ENCODE results near the gene ZC3H11A. TPM values are rescaled to one million over a fixed set of nuclear protein-coding genes. Genes with fewer than 3 reads are reported as not detected.

ZC3H11A gene
- total RNA-seq, 4 donors from 2014 or later: 99.8 to 153 (median 110) TPM

DNA sequence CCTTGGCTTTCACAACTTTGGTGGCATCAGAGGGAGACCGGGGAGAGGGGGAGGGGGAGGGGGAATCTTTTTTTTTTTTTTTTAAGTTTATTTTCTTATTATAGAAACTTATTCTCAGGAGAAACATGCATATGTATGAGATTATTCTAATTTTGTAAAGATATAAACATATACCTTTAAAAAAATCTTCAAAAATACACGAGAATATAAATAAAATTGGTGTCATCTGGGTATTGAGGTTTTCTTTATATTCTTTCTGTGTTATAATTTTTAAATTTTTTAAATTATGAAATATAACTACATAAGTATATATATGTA, 47.1 kb downstream of the ZC3H11A start:
- Histone ChIP-seq H3K27me3 (no peaks in the 10 kb centered on the region), H3K4me1 (no peaks in the 10 kb centered on the region), H3K4me3 (no peak overlapping the region), H3K9me3 (no peaks in the 10 kb centered on the region), H3K36me3 (peaks cover 81% of the 10 kb centered on the region), H3K27ac (no peak overlapping the region)
- TF ChIP-seq, protein P1, sequence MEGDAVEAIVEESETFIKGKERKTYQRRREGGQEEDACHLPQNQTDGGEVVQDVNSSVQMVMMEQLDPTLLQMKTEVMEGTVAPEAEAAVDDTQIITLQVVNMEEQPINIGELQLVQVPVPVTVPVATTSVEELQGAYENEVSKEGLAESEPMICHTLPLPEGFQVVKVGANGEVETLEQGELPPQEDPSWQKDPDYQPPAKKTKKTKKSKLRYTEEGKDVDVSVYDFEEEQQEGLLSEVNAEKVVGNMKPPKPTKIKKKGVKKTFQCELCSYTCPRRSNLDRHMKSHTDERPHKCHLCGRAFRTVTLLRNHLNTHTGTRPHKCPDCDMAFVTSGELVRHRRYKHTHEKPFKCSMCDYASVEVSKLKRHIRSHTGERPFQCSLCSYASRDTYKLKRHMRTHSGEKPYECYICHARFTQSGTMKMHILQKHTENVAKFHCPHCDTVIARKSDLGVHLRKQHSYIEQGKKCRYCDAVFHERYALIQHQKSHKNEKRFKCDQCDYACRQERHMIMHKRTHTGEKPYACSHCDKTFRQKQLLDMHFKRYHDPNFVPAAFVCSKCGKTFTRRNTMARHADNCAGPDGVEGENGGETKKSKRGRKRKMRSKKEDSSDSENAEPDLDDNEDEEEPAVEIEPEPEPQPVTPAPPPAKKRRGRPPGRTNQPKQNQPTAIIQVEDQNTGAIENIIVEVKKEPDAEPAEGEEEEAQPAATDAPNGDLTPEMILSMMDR (IDR thresholded peaks at IDR 0.05): no peak
- no peak for TF ChIP-seq POLR2AphosphoS5 (IDR thresholded peaks at IDR 0.05)
- TF ChIP-seq POLR2A (IDR thresholded peaks at IDR 0.05): no peak
- TF ChIP-seq EP300 (IDR thresholded peaks at IDR 0.05): no peak
- DNase-seq (ENCODE audit: low spot score in 2 of 2): no peak
- 88% methylated on average over 2 of the region's 2 CpGs for WGBS

DNA sequence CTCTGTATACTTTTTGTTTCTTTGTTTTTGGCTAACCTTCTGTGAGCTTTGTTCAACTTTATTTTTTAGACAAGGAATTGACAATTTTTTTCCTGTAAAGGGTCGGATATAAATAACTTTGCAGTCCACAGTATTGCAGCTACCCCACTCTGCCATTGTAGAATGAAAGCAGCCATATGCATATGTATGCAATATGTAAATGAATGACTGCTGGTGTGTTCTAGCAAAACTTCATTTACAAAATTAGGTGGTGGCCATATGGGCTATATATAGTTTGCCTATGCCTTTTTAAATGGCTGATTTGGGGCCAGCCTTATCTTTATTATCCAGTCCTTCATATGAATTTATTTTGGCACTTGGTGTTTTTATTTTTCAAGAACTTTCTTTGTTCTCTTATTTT, 48.0 kb downstream of the ZC3H11A start:
- no peak overlapping the region for H3K27ac ChIP-seq
- H3K27me3 ChIP-seq: no peaks in the 10 kb centered on the region
- H3K9me3 ChIP-seq: no peaks in the 10 kb centered on the region
- DNase-seq (ENCODE audit: low spot score in 2 of 2): no peak
- peaks cover 81% of the 10 kb centered on the region for H3K36me3 ChIP-seq
- TF ChIP-seq, protein P1 (IDR thresholded peaks at IDR 0.05): no peak
- TF ChIP-seq EP300 (IDR thresholded peaks at IDR 0.05) (no peak), POLR2AphosphoS5 (IDR thresholded peaks at IDR 0.05) (no peak), POLR2A (IDR thresholded peaks at IDR 0.05) (no peak)
- H3K4me1 ChIP-seq: no peaks in the 10 kb centered on the region
- 81% methylated on average over 1 of the region's 1 CpG for WGBS
- no peak overlapping the region for H3K4me3 ChIP-seq

Other genes with a start within 250 kb of the ZC3H11A start
- 100 to 1,000 TPM; 164 to 220 (median 166) TPM for gene ATP2B4, start 168.8 kb upstream of the ZC3H11A start, total RNA-seq
- under 1 TPM in 3 of 4 donors, not detected in 1; 0.25 to 0.97 (median 0.45) TPM for gene LAX1, start 30.4 kb upstream of the ZC3H11A start, total RNA-seq
- 10 to 100 TPM; 19.2 to 76.7 (median 30.3) TPM for gene ZBED6, start within 50 bp of the ZC3H11A start, total RNA-seq
- 10 to 100 TPM; 17.8 to 90.2 (median 42.4) TPM for gene SNRPE, start 66.0 kb downstream of the ZC3H11A start, total RNA-seq